ENCODE measurements around the gene ATP1B3. TPM values are rescaled to one million over a fixed set of nuclear protein-coding genes. Genes with fewer than 3 reads are reported as not detected.

ATP1B3 gene
- total and polyA plus RNA-seq, 8 donors: 107 to 262 (median 127) TPM

DNA sequence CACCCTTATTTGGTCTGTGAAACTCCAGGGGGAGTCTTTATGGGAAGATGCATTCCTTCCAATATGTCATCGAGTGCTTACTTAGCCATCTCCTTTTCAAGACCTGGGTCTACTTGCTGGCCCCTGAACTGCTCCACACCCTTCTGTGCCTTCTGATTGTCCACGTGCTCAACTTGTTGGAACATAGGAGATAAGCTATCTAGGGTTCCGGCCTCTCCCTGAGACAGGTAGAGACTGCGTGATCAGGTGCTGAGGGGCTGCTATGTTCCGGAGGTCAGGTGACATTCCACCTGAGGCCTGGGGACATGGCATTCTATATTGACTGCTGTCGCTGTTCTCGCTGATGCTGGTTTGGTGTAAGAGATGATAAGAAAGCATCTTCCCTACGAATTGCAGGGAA, 65.6 kb downstream of the ATP1B3 start:
- Histone ChIP-seq H3K4me1 (peaks cover 2 to 14% of the 10 kb centered on the region in 2 donors), H3K9me3 (no peaks in the 10 kb centered on the region), H3K27me3 (no peaks in the 10 kb centered on the region), H3K4me3 (no peak overlapping the region), H3K36me3 (no peaks in the 10 kb centered on the region), H3K27ac (no peak overlapping the region)
- no peak for TF ChIP-seq CTCF (IDR thresholded peaks at IDR 0.05)
- intact Hi-C loops (cut with DNase I): no loop called here
- DNase-seq: no peak
- ATAC-seq: no peak

GRCh38 chr3:141945726-141946485, 69.5 kb downstream of the ATP1B3 start:
- no peak overlapping the region for H3K4me3 ChIP-seq
- H3K4me1 ChIP-seq: peaks cover 0 to 5% of the 10 kb centered on the region in 2 donors
- TF ChIP-seq CTCF (IDR thresholded peaks at IDR 0.05): no peak
- DNase-seq (no peak), ATAC-seq (no peak)
- no peak overlapping the region for H3K27ac ChIP-seq
- no peaks in the 10 kb centered on the region for H3K27me3 ChIP-seq
- H3K9me3 ChIP-seq: no peaks in the 10 kb centered on the region
- intact Hi-C loops (cut with DNase I): no loop called here
- H3K36me3 ChIP-seq: peaks cover 0 to under 1% of the 10 kb centered on the region in 2 donors

DNA sequence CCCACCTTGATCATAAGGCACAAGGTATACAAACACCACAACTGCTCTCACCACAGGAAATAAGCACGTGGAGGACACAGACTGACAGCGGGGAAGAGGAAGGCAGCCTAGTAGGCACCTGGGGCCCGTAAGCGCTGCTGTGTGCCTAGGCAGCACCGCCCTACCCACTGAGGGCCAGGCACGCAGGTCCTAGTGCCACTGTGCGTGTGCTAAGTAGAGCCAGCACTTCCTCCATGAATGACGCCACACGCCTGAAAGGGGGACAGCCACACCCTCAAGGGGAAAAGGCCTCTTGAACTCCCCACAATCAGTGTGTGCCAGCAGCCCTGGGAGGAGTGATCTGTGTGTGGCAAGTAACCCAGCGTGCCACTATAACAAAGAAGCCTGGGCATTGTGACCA, 73.0 kb downstream of the ATP1B3 start:
- ATAC-seq: no peak
- no peak overlapping the region for H3K4me3 ChIP-seq
- H3K4me1 ChIP-seq: no peaks in the 10 kb centered on the region
- no peak for DNase-seq
- no peak for TF ChIP-seq CTCF (IDR thresholded peaks at IDR 0.05)
- no peak overlapping the region for H3K27ac ChIP-seq
- H3K27me3 ChIP-seq: no peaks in the 10 kb centered on the region
- H3K9me3 ChIP-seq: no peaks in the 10 kb centered on the region
- H3K36me3 ChIP-seq: peaks cover 0 to 24% of the 10 kb centered on the region in 2 donors
- intact Hi-C loops (cut with DNase I): no loop called here

DNA sequence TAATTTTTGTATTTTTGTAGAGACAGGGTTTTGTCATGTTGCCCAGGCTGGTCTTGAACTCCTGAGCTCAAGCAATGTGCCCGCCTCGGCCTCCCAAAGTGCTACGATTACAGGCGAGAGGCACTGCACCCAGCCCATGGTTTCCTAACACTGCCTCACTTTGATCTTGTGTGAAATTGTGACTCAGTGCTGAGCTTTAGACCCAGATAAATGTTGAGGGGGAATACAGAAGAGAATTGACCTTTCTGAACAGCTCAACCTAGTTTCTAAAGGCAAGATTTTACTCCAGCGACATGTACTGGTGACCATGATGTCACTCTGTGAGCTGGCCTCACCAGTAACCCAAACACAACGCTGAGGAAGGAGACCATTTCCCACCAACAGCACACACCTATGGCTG, 73.5 kb downstream of the ATP1B3 start:
- Histone ChIP-seq H3K4me1 (no peaks in the 10 kb centered on the region), H3K27ac (no peak overlapping the region), H3K27me3 (no peaks in the 10 kb centered on the region), H3K9me3 (no peaks in the 10 kb centered on the region), H3K4me3 (no peak overlapping the region), H3K36me3 (peaks cover 0 to 24% of the 10 kb centered on the region in 2 donors)
- no peak for TF ChIP-seq CTCF (IDR thresholded peaks at IDR 0.05)
- DNase-seq (no peak), ATAC-seq (no peak)
- intact Hi-C loops (cut with DNase I): no loop called here

- Histone ChIP-seq H3K36me3 (peaks cover 0 to 24% of the 10 kb centered on the region in 2 donors), H3K27ac (no peak overlapping the region), H3K4me3 (no peak overlapping the region), H3K9me3 (no peaks in the 10 kb centered on the region), H3K27me3 (no peaks in the 10 kb centered on the region), H3K4me1 (no peaks in the 10 kb centered on the region)
- ATAC-seq (no peak), DNase-seq (no peak)
- TF ChIP-seq CTCF (IDR thresholded peaks at IDR 0.05): no peak
- intact Hi-C loops (cut with DNase I): no loop called here
Measured at GRCh38 chr3:141950572-141951493, 74.4 kb downstream of the ATP1B3 start.

Measured in left lung (tissue), 10 donors.